ENCODE measurements around the gene TTLL11. TPM values are rescaled to one million over a fixed set of nuclear protein-coding genes. Genes with fewer than 3 reads are reported as not detected.
A peak's percentile ranks its signal among the peaks of the same experiment; 100 is the strongest.

The TTLL11 gene
- total and polyA plus RNA-seq, 2 of the 8 experiments (the other 6 are each of a cell fraction or from before 2014, with no cell fraction given): 0.56 to 0.80 TPM

DNA sequence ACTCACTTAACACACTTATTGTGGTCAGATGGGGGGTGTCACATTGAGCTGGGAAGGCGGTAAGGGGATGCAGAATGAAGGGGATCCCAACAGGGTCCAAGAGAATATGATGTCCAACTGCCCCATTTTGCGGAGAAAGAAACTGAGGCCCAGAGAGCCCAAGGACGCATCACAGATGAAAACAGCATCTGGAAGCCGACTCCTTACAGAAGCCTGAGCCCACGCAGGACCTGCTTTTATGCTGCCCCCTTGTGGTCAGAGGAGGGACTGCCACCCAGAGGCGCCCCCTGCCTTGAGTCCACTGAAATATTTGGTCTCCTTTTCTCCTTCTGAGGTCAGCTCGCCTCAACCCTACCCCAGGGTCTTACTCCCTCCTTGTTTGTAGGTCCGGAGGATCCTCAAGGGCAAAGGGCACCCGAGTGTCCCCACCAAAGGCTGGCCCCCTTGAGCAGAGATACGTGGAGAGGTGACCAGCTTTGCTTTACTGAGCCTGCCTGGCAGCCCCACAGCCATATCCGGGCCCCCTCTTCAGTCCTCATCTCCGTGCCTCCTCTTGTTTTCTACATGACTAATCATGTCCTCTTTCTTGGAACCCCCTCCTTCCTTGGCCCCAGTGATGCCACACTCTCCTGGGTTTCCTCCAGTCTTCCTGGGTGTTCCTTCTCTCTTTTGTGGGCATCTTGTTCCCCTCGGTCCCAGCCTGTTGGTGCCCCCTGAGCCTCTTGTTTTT is 30.0 kb upstream of the TTLL11 start (continued):
- no peak for TF ChIP-seq ASH2L (IDR thresholded peaks at IDR 0.05; ENCODE audit: low read length)
- no peak for TF ChIP-seq SIRT6 (IDR thresholded peaks at IDR 0.05; ENCODE audit: low read length)
- TF ChIP-seq YY1 (IDR thresholded peaks at IDR 0.05; ENCODE audit: low read depth, low read length): peak; percentile 56; the same call in 1 of the 2 replicates
- no peak for TF ChIP-seq FOSL1 (IDR thresholded peaks at IDR 0.05; ENCODE audit: insufficient read depth, low read depth, low read length)
- TF ChIP-seq HDAC2 (IDR thresholded peaks at IDR 0.05; ENCODE audit: borderline replicate concordance in 1 of 2, low read depth in 2 of 2, low read length in 2 of 2): peak; percentile 86 to 89; a peak in 3 of 4 replicates
- TF ChIP-seq, protein P1, sequence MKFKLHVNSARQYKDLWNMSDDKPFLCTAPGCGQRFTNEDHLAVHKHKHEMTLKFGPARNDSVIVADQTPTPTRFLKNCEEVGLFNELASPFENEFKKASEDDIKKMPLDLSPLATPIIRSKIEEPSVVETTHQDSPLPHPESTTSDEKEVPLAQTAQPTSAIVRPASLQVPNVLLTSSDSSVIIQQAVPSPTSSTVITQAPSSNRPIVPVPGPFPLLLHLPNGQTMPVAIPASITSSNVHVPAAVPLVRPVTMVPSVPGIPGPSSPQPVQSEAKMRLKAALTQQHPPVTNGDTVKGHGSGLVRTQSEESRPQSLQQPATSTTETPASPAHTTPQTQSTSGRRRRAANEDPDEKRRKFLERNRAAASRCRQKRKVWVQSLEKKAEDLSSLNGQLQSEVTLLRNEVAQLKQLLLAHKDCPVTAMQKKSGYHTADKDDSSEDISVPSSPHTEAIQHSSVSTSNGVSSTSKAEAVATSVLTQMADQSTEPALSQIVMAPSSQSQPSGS (IDR thresholded peaks at IDR 0.05; ENCODE audit: low read length): no peak
- no peak for TF ChIP-seq NANOG (IDR thresholded peaks at IDR 0.05; ENCODE audit: insufficient read depth, low read depth, low read length, poor library complexity, severe bottlenecking)
- TF ChIP-seq SRF (IDR thresholded peaks at IDR 0.05; ENCODE audit: low read depth, low read length): no peak

Measured in H1 (cell line).